ENCODE results near the gene GPR158.

DNA sequence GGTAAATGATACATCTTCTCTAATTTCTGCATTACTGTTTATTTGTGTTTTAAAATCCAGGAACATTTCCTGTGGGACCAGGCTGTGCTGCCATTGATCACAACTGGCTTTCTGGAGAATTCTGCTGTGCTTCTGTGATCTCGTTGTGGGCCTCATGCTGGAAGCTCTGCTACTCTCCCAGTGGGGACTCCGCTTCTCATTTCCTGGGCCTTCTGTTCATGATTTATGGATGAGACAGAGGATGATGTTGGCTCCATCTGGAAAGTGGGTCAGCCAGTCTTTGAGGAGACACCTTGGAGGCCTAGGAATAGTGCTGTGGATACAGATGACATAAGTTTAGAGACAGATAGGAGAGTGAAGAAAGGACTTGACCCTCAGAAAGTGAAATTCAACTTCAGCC, 15.2 kb upstream of the GPR158 start:
- TF ChIP-seq, protein P1, sequence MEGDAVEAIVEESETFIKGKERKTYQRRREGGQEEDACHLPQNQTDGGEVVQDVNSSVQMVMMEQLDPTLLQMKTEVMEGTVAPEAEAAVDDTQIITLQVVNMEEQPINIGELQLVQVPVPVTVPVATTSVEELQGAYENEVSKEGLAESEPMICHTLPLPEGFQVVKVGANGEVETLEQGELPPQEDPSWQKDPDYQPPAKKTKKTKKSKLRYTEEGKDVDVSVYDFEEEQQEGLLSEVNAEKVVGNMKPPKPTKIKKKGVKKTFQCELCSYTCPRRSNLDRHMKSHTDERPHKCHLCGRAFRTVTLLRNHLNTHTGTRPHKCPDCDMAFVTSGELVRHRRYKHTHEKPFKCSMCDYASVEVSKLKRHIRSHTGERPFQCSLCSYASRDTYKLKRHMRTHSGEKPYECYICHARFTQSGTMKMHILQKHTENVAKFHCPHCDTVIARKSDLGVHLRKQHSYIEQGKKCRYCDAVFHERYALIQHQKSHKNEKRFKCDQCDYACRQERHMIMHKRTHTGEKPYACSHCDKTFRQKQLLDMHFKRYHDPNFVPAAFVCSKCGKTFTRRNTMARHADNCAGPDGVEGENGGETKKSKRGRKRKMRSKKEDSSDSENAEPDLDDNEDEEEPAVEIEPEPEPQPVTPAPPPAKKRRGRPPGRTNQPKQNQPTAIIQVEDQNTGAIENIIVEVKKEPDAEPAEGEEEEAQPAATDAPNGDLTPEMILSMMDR (conservative IDR thresholded peaks at IDR 0.05 in 1 of 2, IDR thresholded peaks at IDR 0.05 in 1 of 2; ENCODE audit: low read depth in 1 of 2, low read length in 2 of 2): no peak
- no peak for TF ChIP-seq EZH2 (IDR thresholded peaks at IDR 0.05; ENCODE audit: low read length, missing control alignments)

All from fibroblast of lung (primary cell).